ENCODE measurements around the gene STXBP1.

DNA sequence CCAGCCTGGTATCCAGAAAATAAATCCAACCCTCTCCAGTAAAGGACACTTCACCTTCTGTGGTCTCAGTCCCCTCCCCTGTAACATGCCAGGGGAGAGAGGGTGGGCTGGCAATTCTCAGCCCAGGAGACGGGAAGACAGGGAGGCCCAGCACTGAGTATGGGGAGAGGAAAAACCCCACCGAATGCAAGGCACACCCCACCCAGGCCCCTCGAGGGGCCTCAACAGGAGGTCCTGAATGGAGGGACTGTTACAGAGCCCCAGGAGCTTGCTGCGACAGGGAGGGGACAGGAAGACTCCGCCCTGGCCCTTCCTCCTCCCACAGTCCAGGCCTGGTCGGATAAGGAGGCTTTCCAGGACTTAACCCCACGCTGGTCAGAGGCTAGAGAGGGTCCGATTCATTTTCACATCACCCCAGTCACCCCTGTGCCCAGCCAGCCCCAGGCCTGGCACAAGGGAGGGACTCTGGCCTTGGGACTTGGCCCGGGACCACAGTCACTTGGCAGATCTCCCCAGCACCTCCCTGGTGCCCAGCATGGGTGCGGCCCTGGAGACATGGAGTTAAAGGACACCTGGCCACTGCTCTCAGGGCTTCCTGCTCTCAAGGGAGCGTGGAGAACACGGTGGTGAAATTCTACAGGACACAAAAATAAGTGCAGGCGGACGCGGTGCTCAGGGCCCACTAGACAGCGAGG, 44.9 kb upstream of the STXBP1 start:
- TF ChIP-seq ZNF302 (CRISPR knock-in tag; IDR thresholded peaks at IDR 0.05), result no peak
- TF ChIP-seq, protein P1, sequence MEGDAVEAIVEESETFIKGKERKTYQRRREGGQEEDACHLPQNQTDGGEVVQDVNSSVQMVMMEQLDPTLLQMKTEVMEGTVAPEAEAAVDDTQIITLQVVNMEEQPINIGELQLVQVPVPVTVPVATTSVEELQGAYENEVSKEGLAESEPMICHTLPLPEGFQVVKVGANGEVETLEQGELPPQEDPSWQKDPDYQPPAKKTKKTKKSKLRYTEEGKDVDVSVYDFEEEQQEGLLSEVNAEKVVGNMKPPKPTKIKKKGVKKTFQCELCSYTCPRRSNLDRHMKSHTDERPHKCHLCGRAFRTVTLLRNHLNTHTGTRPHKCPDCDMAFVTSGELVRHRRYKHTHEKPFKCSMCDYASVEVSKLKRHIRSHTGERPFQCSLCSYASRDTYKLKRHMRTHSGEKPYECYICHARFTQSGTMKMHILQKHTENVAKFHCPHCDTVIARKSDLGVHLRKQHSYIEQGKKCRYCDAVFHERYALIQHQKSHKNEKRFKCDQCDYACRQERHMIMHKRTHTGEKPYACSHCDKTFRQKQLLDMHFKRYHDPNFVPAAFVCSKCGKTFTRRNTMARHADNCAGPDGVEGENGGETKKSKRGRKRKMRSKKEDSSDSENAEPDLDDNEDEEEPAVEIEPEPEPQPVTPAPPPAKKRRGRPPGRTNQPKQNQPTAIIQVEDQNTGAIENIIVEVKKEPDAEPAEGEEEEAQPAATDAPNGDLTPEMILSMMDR (IDR thresholded peaks at IDR 0.05), result no peak
- TF ChIP-seq EHMT2 (IDR thresholded peaks at IDR 0.05; ENCODE audit: low read depth), result no peak
